Keratinocyte (primary cell): ENCODE measurements around the gene CDKL5.

Source experiments
- EZH2 ChIP-seq: IDR thresholded peaks from one replicate; pipeline ENCODE4 v1.6.1; 2012; ENCODE audit warnings: inconsistent platforms, mild to moderate bottlenecking, low read length, moderate library complexity
- TF ChIP-seq, protein P1 (sequence below), 3 experiments: IDR thresholded peaks in 1 of 3; conservative IDR thresholded peaks in 1 of 3; optimal IDR thresholded peaks in 1 of 3; 2 replicates in 2 of 3; 3 replicates in 1 of 3; pipeline versions ENCODE3 to v1.5.1; 2011; ENCODE audit warnings: low read length in 3 of 3, mild to moderate bottlenecking in 3 of 3, moderate library complexity in 2 of 3, control low read depth in 1 of 3, inconsistent platforms in 1 of 3; ENCODE audit not compliant: insufficient read depth in 2 of 3; ENCODE audit errors: extremely low read depth in 1 of 3

DNA sequence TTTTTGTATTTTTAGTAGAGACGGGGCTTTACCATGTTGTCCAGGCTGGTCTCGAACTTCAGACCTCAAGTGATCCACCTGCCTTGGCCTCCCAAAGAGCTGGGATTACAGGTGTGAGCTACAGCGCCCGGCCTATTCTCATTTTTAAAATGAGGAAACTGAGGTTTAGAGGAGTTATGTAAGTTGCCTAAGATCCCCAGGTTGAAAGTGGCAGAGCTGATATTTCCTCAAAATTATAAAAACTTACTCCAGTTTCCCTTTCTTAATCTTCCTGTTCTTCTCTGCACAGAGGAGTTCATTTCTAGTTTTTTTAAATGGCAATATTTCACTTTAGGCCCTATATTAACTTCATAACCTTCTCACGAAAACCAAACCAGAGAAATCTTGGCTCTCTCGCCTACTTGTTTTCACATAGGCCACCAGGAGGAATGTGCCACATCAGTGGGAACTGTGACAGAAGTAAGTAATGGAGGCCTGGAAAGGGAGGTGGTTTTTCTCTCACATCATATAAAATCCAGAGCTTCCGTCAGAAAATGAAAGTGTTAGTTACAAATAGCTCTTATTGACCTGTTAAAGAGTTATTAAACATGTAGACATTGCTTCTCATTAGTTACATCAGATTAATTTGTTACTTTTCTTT, 262.6 kb downstream of the CDKL5 start:
- TF ChIP-seq EZH2, result no peak
- TF ChIP-seq, protein P1, sequence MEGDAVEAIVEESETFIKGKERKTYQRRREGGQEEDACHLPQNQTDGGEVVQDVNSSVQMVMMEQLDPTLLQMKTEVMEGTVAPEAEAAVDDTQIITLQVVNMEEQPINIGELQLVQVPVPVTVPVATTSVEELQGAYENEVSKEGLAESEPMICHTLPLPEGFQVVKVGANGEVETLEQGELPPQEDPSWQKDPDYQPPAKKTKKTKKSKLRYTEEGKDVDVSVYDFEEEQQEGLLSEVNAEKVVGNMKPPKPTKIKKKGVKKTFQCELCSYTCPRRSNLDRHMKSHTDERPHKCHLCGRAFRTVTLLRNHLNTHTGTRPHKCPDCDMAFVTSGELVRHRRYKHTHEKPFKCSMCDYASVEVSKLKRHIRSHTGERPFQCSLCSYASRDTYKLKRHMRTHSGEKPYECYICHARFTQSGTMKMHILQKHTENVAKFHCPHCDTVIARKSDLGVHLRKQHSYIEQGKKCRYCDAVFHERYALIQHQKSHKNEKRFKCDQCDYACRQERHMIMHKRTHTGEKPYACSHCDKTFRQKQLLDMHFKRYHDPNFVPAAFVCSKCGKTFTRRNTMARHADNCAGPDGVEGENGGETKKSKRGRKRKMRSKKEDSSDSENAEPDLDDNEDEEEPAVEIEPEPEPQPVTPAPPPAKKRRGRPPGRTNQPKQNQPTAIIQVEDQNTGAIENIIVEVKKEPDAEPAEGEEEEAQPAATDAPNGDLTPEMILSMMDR (optimal IDR thresholded peaks at IDR 0.05 in 1 of 3, IDR thresholded peaks at IDR 0.05 in 1 of 3, conservative IDR thresholded peaks at IDR 0.05 in 1 of 3; ENCODE audit: extremely low read depth in 1 of 3, insufficient read depth in 2 of 3, low read length in 3 of 3), result no peak
